Hematopoietic multipotent progenitor cell treated with erythropoietin and hydrocortisone succinate and interleukin-3 and kit ligand, for 4 days (in vitro differentiated cells): ENCODE results near the gene NFYC.
"Not testable (repeated sequence)": the region's sequence is repeated elsewhere in the genome, so short reads cannot be mapped to it uniquely, and the experiment has no call there.

Experiments
- DNase-seq: peaks from one replicate; pipeline ENCODE4 v3.0.0-alpha.2; 2015

The NFYC gene

GRCh38 chr1:40665335-40666171 lies 26.0 kb upstream of the NFYC start, which contains the start of gene RIMS3:
Gene RIMS3, minus strand, starts transcription at chr1:40665682. Its CDS starts 23,757 bp downstream, at chr1:40641925.
- DNase-seq: peak; percentile 86

GRCh38 chr1:40668769-40669525 lies 22.6 kb upstream of the NFYC start:
- DNase-seq: peak; percentile 91

- no peak for DNase-seq
Observed at GRCh38 chr1:40673452-40673851, 18.1 kb upstream of the NFYC start.

- DNase-seq: no peak
Observed at GRCh38 chr1:40676501-40676900, 15.0 kb upstream of the NFYC start.

GRCh38 chr1:40679165-40679953 lies 12.1 kb upstream of the NFYC start:
- no peak for DNase-seq

- no peak for DNase-seq
Observed at GRCh38 chr1:40684669-40685068, 6.8 kb upstream of the NFYC start.

- no peak for DNase-seq
Observed at GRCh38 chr1:40687059-40687458, 4.4 kb upstream of the NFYC start.

GRCh38 chr1:40687661-40688060 lies 3.8 kb upstream of the NFYC start:
- DNase-seq: no peak

- DNase-seq: no peak
Observed at GRCh38 chr1:40689737-40690136, 1.8 kb upstream of the NFYC start.

- peak; percentile 19 for DNase-seq
Observed at GRCh38 chr1:40690771-40691537, 550 bp upstream of the NFYC start.

- DNase-seq: no peak
Observed at GRCh38 chr1:40692429-40692895, 958 bp downstream of the NFYC start.

- no peak for DNase-seq
Observed at GRCh38 chr1:40693425-40693824, 1.9 kb downstream of the NFYC start.

- DNase-seq: no peak
Observed at GRCh38 chr1:40694353-40694874, 2.9 kb downstream of the NFYC start.

GRCh38 chr1:40696294-40696693 lies 4.8 kb downstream of the NFYC start:
- DNase-seq: no peak

GRCh38 chr1:40697436-40697835 lies 5.9 kb downstream of the NFYC start:
- no peak for DNase-seq

- no peak for DNase-seq
Observed at GRCh38 chr1:40699787-40700186, 8.3 kb downstream of the NFYC start.

GRCh38 chr1:40701684-40702083 lies 10.2 kb downstream of the NFYC start:
- DNase-seq: no peak

GRCh38 chr1:40702810-40703209 lies 11.3 kb downstream of the NFYC start:
- not testable (repeated sequence) for DNase-seq

GRCh38 chr1:40703316-40703715 lies 11.8 kb downstream of the NFYC start:
- peak; percentile 45 for DNase-seq

GRCh38 chr1:40704817-40705733 lies 13.6 kb downstream of the NFYC start:
- no peak for DNase-seq

GRCh38 chr1:40706626-40707025 lies 15.1 kb downstream of the NFYC start:
- DNase-seq: no peak
